ENCODE measurements around the gene DMRTA1.
A peak's percentile ranks its signal among the peaks of the same experiment; 100 is the strongest.

DMRTA1 gene

DNA sequence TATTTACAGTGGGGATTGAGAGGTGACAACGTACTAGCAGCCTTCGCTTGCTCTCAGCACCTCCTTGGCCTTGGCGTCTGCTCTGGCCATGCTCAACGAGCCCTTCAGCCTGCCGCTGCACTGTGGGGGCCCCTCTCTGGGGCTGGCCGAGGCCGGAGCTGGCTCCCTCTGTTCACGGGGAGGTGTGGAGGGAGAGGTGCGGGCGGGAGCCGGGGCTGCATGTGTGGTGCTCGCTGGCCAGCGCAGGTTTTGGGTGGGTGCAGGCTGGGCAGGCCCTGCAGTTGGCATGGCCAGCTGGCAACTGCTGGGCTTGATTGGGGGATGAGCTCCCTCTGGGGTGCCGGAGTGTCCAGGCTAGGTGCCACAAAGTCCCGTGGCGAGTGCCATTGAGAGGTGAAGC is 5.8 kb upstream of the DMRTA1 start:
- Mint-ChIP-seq H3K4me3 (no peak overlapping the region), H3K4me1 (no peaks in the 10 kb centered on the region), H3K27ac (no peak overlapping the region), H3K36me3 (ENCODE audit: low read depth) (no peaks in the 10 kb centered on the region), H3K9me3 (peaks cover 4% of the 10 kb centered on the region), H3K27me3 (ENCODE audit: low read depth, poor library complexity) (peaks cover 2% of the 10 kb centered on the region)
- TF ChIP-seq, protein P1, sequence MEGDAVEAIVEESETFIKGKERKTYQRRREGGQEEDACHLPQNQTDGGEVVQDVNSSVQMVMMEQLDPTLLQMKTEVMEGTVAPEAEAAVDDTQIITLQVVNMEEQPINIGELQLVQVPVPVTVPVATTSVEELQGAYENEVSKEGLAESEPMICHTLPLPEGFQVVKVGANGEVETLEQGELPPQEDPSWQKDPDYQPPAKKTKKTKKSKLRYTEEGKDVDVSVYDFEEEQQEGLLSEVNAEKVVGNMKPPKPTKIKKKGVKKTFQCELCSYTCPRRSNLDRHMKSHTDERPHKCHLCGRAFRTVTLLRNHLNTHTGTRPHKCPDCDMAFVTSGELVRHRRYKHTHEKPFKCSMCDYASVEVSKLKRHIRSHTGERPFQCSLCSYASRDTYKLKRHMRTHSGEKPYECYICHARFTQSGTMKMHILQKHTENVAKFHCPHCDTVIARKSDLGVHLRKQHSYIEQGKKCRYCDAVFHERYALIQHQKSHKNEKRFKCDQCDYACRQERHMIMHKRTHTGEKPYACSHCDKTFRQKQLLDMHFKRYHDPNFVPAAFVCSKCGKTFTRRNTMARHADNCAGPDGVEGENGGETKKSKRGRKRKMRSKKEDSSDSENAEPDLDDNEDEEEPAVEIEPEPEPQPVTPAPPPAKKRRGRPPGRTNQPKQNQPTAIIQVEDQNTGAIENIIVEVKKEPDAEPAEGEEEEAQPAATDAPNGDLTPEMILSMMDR (IDR thresholded peaks at IDR 0.05) = no peak
- DNase-seq = no peak

DNA sequence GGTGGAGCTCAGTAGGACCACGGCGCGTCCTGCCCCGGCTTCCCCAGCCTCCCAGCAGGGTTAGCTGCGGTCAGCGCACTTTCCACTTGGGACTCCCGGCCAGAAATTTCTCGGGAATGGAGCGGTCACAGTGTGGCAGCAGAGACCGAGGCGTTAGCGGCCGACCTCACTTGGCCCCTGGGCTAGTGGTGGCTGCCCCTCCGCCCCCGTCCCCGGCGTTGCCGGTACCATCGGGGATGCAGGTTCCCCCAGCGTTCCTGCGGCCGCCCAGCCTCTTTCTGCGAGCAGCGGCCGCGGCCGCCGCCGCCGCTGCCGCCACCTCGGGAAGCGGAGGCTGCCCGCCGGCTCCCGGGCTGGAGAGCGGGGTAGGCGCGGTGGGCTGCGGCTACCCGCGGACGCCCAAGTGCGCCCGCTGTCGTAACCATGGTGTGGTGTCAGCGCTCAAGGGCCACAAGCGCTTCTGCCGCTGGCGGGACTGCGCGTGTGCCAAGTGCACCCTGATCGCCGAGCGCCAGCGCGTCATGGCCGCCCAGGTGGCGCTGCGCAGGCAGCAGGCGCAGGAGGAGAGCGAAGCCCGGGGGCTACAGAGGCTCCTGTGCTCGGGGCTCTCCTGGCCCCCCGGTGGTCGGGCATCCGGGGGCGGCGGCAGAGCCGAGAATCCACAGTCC is 460 bp downstream of the DMRTA1 start:
- Mint-ChIP-seq H3K4me3 (peak overlapping the region; percentile 86), H3K36me3 (ENCODE audit: low read depth) (no peaks in the 10 kb centered on the region), H3K27me3 (ENCODE audit: low read depth, poor library complexity) (peaks cover 2% of the 10 kb centered on the region), H3K27ac (peak overlapping the region; percentile 93), H3K9me3 (no peaks in the 10 kb centered on the region), H3K4me1 (peaks cover 20% of the 10 kb centered on the region)
- TF ChIP-seq, protein P1 (IDR thresholded peaks at IDR 0.05) = peak; percentile 31
- peak; percentile 82 for DNase-seq

DNA sequence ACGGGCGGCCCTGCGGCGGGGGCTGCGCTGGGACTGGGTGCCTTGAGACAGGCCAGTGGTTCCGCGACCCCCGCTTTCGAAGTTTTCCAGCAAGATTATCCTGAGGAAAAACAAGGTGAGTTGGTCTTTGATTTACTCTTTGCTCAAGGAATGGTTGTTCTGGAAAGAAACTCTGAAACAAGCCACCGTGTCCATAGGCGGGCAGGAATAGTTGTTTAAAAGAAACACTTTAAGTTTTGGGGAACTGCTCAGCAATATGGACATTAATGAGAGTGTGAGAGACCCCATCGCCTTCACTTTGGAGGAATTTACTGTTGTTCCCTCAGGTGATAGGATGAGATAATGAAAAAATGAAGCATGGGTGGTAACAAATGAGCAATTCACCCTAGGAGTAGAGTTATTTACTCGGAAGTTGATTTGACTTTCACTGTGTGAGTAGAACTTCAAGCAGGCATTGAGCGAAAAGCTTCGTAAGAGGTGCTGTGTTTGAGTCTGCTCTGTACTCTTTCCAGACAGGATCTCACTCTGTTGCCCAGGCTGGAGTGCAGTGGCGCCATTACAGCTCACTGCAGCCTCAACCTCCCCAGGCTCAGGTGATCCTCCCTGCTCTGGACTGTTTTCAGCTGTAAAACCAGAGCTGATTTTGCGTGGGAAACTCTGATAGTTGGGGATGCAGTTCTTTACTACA is 1.1 kb downstream of the DMRTA1 start:
- Mint-ChIP-seq H3K4me3 (peak overlapping the region; percentile 86), H3K27me3 (ENCODE audit: low read depth, poor library complexity) (peaks cover 2% of the 10 kb centered on the region), H3K4me1 (peaks cover 20% of the 10 kb centered on the region), H3K36me3 (ENCODE audit: low read depth) (no peaks in the 10 kb centered on the region), H3K9me3 (no peaks in the 10 kb centered on the region), H3K27ac (no peak overlapping the region)
- DNase-seq = no peak
- TF ChIP-seq, protein P1 (IDR thresholded peaks at IDR 0.05) = no peak

DNA sequence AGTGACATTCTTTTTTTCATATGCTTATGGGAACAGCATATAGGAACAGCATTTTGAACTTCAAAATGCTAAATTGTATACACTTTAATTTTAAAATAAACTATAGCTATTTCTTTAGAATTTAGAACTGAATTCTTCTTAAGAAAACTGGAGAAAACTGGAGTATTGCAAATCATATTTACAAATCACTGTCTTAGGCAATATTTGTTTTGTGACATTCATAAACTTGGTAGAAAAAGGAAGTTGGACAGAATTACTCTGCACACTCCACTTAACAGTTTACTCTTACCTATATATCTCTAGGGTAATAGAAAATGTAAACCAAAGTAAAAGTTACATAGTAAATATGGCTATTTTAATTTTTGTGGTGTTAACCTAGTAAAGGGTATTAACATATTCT is 3.1 kb downstream of the DMRTA1 start:
- Mint-ChIP-seq H3K4me1 (peaks cover 20% of the 10 kb centered on the region), H3K4me3 (no peak overlapping the region), H3K36me3 (ENCODE audit: low read depth) (no peaks in the 10 kb centered on the region), H3K9me3 (no peaks in the 10 kb centered on the region), H3K27ac (no peak overlapping the region), H3K27me3 (ENCODE audit: low read depth, poor library complexity) (no peaks in the 10 kb centered on the region)
- TF ChIP-seq, protein P1 (IDR thresholded peaks at IDR 0.05) = no peak
- no peak for DNase-seq

DNA sequence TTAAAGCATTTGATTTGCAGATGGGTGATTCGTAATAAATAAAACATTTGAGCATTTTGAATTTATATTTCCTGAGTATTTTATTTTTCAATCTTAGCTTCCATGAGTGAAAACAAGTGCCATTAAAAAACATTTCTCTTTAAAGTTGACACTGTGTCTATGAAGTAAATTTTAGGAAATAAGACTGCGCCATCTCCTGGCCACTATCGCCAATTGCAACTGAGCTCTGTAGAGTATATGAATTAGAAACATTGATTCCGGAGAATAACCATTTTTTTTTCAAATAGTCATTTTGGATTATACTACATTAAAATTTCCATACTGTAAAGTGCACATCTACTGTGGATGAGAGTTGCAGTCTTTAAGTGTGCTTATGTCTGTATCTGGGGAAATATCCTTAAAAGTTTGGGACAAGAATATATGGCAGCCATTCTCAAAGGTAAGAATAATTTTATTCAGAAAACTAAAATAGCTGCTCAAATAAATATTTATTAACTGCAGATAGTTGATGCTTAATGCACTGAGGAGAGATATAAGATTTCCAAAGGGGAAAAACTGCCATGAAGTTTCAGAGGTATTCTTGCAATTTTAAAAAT is 5.9 kb downstream of the DMRTA1 start:
- Mint-ChIP-seq H3K36me3 (ENCODE audit: low read depth) (no peaks in the 10 kb centered on the region), H3K27me3 (ENCODE audit: low read depth, poor library complexity) (no peaks in the 10 kb centered on the region), H3K4me1 (peaks cover 16% of the 10 kb centered on the region), H3K27ac (no peak overlapping the region), H3K9me3 (no peaks in the 10 kb centered on the region), H3K4me3 (no peak overlapping the region)
- TF ChIP-seq, protein P1 (IDR thresholded peaks at IDR 0.05) = peak; percentile 91
- DNase-seq = peak; percentile 51
